ENCODE measurements around the gene KLHL24. TPM values are rescaled to one million over a fixed set of nuclear protein-coding genes. Genes with fewer than 3 reads are reported as not detected.

KLHL24 gene
- total and polyA plus RNA-seq, 2 of the 13 experiments (the other 11 are each of a cell fraction or from before 2014, with no cell fraction given) = 6.9 to 15.7 TPM

DNA sequence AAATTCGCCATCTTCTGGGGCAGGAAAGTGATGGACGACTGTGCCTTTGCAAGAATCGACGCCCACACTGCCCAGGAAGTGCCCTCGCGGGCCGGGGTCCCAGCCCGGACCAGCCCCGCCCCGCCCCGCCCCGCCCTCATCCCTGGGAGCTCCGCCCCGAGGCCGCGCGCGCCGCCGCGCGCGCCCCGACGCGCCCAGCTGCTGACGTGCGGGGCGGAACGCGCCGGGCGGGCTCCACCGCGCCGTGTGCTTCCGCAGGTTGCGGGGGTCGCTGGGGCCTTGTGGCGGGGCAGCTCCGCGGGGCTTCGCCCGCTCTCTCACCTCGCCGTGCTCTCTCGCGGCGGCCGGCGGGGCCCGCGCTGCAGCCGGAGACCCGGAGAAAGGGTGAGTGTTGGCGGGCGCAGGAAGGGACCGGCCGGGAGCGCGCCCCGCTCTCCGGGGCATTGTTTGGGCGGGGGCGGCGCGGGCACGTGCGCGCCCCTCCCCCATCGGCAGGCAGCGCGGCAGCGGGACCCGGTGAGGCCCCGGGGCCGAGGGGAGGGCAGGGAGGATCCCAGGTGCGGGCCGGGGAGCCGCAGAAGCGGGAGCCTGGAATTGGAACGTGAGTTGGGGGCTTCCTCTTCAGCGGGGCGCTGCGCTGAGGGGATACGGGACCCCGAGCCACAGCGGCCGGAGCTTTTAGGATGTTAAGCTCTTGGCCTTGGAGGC lies 62.3 kb downstream of the KLHL24 start, which contains the start of gene YEATS2 (continued):
- TF ChIP-seq ZHX1 (CRISPR knock-in tag; IDR thresholded peaks at IDR 0.05; ENCODE audit: low read depth) = peak; percentile 55; the same call in 1 of the 2 replicates
- no peak for TF ChIP-seq ETV6 (CRISPR knock-in tag; conservative IDR thresholded peaks at IDR 0.05)
- TF ChIP-seq ZNF451 (CRISPR knock-in tag; IDR thresholded peaks at IDR 0.05) = no peak
- peak; percentile 81 for TF ChIP-seq ZNF883 (CRISPR knock-in tag; IDR thresholded peaks at IDR 0.05; ENCODE audit: not compliant biosample characterization)
- no peak for TF ChIP-seq CCDC6 (CRISPR knock-in tag; IDR thresholded peaks at IDR 0.05)
- no peak; the same call in 1 of the 2 replicates for TF ChIP-seq ZNF747 (CRISPR knock-in tag; IDR thresholded peaks at IDR 0.05; ENCODE audit: borderline replicate concordance)
- no peak for TF ChIP-seq ZNF337 (CRISPR knock-in tag; IDR thresholded peaks at IDR 0.05; ENCODE audit: borderline replicate concordance, low read depth)
- TF ChIP-seq ZNF7 (CRISPR knock-in tag; IDR thresholded peaks at IDR 0.05) = no peak
- TF ChIP-seq ZNF331 (CRISPR knock-in tag; IDR thresholded peaks at IDR 0.05) = no peak
- no peak; the same call in 1 of the 2 replicates for TF ChIP-seq ZSCAN21 (CRISPR knock-in tag; IDR thresholded peaks at IDR 0.05; ENCODE audit: borderline replicate concordance)
- TF ChIP-seq, protein P1, sequence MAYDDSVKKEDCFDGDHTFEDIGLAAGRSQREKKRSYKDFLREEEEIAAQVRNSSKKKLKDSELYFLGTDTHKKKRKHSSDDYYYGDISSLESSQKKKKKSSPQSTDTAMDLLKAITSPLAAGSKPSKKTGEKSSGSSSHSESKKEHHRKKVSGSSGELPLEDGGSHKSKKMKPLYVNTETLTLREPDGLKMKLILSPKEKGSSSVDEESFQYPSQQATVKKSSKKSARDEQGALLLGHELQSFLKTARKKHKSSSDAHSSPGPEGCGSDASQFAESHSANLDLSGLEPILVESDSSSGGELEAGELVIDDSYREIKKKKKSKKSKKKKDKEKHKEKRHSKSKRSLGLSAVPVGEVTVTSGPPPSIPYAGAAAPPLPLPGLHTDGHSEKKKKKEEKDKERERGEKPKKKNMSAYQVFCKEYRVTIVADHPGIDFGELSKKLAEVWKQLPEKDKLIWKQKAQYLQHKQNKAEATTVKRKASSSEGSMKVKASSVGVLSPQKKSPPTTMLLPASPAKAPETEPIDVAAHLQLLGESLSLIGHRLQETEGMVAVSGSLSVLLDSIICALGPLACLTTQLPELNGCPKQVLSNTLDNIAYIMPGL (CRISPR knock-in tag; IDR thresholded peaks at IDR 0.05; ENCODE audit: borderline replicate concordance in 1 of 2, low read depth in 1 of 2) = peak in 1 of 2 experiments; percentile 69; a peak in 3 of 4 replicates
- TF ChIP-seq ZNF317 (CRISPR knock-in tag; IDR thresholded peaks at IDR 0.05) = no peak
- TF ChIP-seq ZNF18 (CRISPR knock-in tag; IDR thresholded peaks at IDR 0.05; ENCODE audit: insufficient replicate concordance) = no peak
- TF ChIP-seq ZNF446 (CRISPR knock-in tag; IDR thresholded peaks at IDR 0.05) = peak; percentile 76; the same call in 1 of the 2 replicates
- TF ChIP-seq NAIF1 (CRISPR knock-in tag; IDR thresholded peaks at IDR 0.05; ENCODE audit: borderline replicate concordance) = no peak
- 0 out of 2 replicates have a peak, but pooled peaks have one; percentile 38 for TF ChIP-seq MXD4 (CRISPR knock-in tag; IDR thresholded peaks at IDR 0.05)
- TF ChIP-seq, protein P2, sequence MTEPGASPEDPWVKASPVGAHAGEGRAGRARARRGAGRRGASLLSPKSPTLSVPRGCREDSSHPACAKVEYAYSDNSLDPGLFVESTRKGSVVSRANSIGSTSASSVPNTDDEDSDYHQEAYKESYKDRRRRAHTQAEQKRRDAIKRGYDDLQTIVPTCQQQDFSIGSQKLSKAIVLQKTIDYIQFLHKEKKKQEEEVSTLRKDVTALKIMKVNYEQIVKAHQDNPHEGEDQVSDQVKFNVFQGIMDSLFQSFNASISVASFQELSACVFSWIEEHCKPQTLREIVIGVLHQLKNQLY (CRISPR knock-in tag; IDR thresholded peaks at IDR 0.05) = no peak
- no peak for TF ChIP-seq HNRNPUL1 (IDR thresholded peaks at IDR 0.05; ENCODE audit: low read depth, low read length)
- TF ChIP-seq ZMAT3 (CRISPR knock-in tag; conservative IDR thresholded peaks at IDR 0.05) = 0 out of 2 replicates have a peak, but pooled peaks have one; percentile 50
- peak; percentile 49 for TF ChIP-seq ZNF607 (CRISPR knock-in tag; IDR thresholded peaks at IDR 0.05; ENCODE audit: borderline replicate concordance)
- TF ChIP-seq CC2D1A (CRISPR knock-in tag; IDR thresholded peaks at IDR 0.05) = no peak
- TF ChIP-seq HOXD1 (CRISPR knock-in tag; IDR thresholded peaks at IDR 0.05) = no peak

Measured in HepG2 (cell line).